Measurements from ENCODE around the gene MTG1.

GRCh38 chr10:133454204-133454893 is 60.4 kb downstream of the MTG1 start:
- TF ChIP-seq POLR2A (IDR thresholded peaks at IDR 0.05) (no peak), CTCF (IDR thresholded peaks at IDR 0.05) (no peak)
